ENCODE measurements around the gene RAB42.
"Not testable (repeated sequence)": the region's sequence is repeated elsewhere in the genome, so short reads cannot be mapped to it uniquely, and the experiment has no call there.

RAB42 gene

GRCh38 chr1:28566931-28567330 lies 25.1 kb upstream of the RAB42 start:
- FAIRE-seq = no peak
- TF ChIP-seq POLR2AphosphoS5 (IDR thresholded peaks at IDR 0.05; ENCODE audit: low read depth, low read length) (no peak), POLR2A (IDR thresholded peaks at IDR 0.05; ENCODE audit: low read depth, low read length) (no peak), PAX5 (IDR thresholded peaks at IDR 0.05; ENCODE audit: insufficient read depth, low read length, severe bottlenecking) (no peak), POU2F2 (IDR thresholded peaks at IDR 0.05; ENCODE audit: low read depth, low read length) (no peak), SPI1 (IDR thresholded peaks at IDR 0.05; ENCODE audit: low read depth, low read length) (no peak), TAF1 (IDR thresholded peaks at IDR 0.05; ENCODE audit: low read depth, low read length) (no peak)
- no peak for DNase-seq (ENCODE audit: insufficient read length, low spot score)

DNA sequence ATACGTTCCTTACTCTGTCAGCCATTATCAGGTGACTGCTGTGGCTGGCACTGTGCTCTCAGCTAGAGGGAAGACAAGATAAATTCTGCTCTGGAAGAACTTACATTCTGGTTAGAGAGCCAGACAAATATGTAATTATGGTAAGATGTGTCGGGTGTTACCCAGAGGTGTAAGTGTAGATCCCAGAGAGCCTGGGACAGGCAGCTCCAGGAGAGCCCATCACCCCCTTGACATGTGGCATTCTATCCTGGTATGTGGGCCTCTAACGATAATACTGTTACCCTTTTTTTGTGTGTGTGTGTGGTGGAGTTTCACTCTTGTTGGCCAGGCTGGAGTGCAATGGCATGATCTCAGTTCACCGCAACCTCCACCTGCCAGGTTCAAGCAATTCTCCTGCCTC lies 20.2 kb upstream of the RAB42 start:
- TF ChIP-seq SPI1 (IDR thresholded peaks at IDR 0.05; ENCODE audit: low read depth, low read length) (no peak), PAX5 (IDR thresholded peaks at IDR 0.05; ENCODE audit: insufficient read depth, low read length, severe bottlenecking) (no peak), POU2F2 (IDR thresholded peaks at IDR 0.05; ENCODE audit: low read depth, low read length) (no peak), POLR2AphosphoS5 (IDR thresholded peaks at IDR 0.05; ENCODE audit: low read depth, low read length) (no peak), POLR2A (IDR thresholded peaks at IDR 0.05; ENCODE audit: low read depth, low read length) (no peak), TAF1 (IDR thresholded peaks at IDR 0.05; ENCODE audit: low read depth, low read length) (no peak)
- DNase-seq (ENCODE audit: insufficient read length, low spot score) (no peak), FAIRE-seq (no peak)

DNA sequence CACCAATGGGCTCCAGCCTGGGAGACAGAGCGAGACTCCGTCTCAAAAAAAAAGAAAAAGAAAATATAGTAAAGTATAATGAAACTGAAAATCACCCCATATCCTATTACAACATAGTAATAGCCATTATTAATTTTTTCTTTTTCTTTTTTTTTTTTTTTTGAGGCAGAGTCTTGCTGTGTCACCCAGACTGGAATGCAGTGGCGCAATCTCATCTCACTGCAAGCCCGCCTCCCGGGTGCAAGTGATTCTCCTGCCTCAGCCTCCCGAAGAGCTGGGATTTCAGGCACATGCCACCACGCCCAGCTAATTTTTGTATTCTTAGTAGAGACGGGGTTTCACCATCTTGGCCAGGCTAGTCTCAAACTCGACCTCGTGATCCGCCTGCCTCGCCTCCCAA lies 19.2 kb upstream of the RAB42 start:
- not testable (repeated sequence) for FAIRE-seq; DNase-seq (ENCODE audit: insufficient read length, low spot score)

GRCh38 chr1:28573564-28573963 lies 18.5 kb upstream of the RAB42 start:
- TF ChIP-seq POLR2A (IDR thresholded peaks at IDR 0.05; ENCODE audit: low read depth, low read length) (no peak), SPI1 (IDR thresholded peaks at IDR 0.05; ENCODE audit: low read depth, low read length) (no peak), PAX5 (IDR thresholded peaks at IDR 0.05; ENCODE audit: insufficient read depth, low read length, severe bottlenecking) (no peak), POU2F2 (IDR thresholded peaks at IDR 0.05; ENCODE audit: low read depth, low read length) (no peak), TAF1 (IDR thresholded peaks at IDR 0.05; ENCODE audit: low read depth, low read length) (no peak)
- no peak for FAIRE-seq
- DNase-seq (ENCODE audit: insufficient read length, low spot score) = no peak

DNA sequence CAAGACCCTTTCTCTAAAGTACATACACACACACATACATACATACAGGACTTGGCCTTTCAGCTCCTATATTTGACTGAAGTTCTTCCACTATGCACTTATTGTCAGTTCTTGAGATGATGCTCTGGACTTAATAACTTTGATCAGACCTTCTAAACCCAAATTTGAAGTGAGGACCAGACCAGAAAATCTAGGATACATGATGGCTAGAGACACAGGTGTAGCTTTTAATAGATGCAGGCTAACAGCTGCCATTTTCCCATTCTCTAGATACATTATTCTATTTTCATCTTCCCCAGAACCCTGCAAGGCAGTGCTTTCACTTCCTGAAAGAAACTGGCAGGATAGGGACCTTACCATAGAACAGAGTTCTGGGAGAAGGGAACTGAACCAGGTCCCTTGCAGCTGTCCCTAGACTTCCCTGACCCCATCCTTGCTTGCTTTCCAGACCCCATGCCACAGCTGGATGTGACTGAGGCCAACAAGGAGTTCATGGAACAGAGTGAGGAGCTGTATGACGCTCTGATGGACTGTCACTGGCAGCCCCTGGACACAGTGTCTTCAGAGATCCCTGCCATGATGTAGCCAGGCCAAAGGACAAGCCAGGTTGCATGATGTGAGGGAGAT lies 14.9 kb upstream of the RAB42 start:
- DNase-seq (ENCODE audit: insufficient read length, low spot score) = no peak
- TF ChIP-seq SPI1 (IDR thresholded peaks at IDR 0.05; ENCODE audit: low read depth, low read length) (peak; percentile 50; the same call in 1 of the 2 replicates), POU2F2 (IDR thresholded peaks at IDR 0.05; ENCODE audit: low read depth, low read length) (peak; percentile 23; the same call in 1 of the 2 replicates), POLR2A (IDR thresholded peaks at IDR 0.05; ENCODE audit: low read depth, low read length) (peak; percentile 78), PAX5 (IDR thresholded peaks at IDR 0.05; ENCODE audit: insufficient read depth, low read length, severe bottlenecking) (no peak)
- no peak for FAIRE-seq

- TF ChIP-seq POLR2AphosphoS5 (IDR thresholded peaks at IDR 0.05; ENCODE audit: low read depth, low read length) (peak; percentile 48; the same call in 1 of the 2 replicates), TAF1 (IDR thresholded peaks at IDR 0.05; ENCODE audit: low read depth, low read length) (no peak), POLR2A (IDR thresholded peaks at IDR 0.05; ENCODE audit: low read depth, low read length) (no peak; the same call in 1 of the 2 replicates), SPI1 (IDR thresholded peaks at IDR 0.05; ENCODE audit: low read depth, low read length) (no peak), PAX5 (IDR thresholded peaks at IDR 0.05; ENCODE audit: insufficient read depth, low read length, severe bottlenecking) (no peak), POU2F2 (IDR thresholded peaks at IDR 0.05; ENCODE audit: low read depth, low read length) (peak; percentile 41; the same call in 1 of the 2 replicates)
- no peak for FAIRE-seq
- no peak for DNase-seq (ENCODE audit: insufficient read length, low spot score)
Observed at GRCh38 chr1:28577738-28578536, 14.1 kb upstream of the RAB42 start.

- TF ChIP-seq PAX5 (IDR thresholded peaks at IDR 0.05; ENCODE audit: insufficient read depth, low read length, severe bottlenecking) (no peak), POLR2AphosphoS5 (IDR thresholded peaks at IDR 0.05; ENCODE audit: low read depth, low read length) (no peak), SPI1 (IDR thresholded peaks at IDR 0.05; ENCODE audit: low read depth, low read length) (no peak), TAF1 (IDR thresholded peaks at IDR 0.05; ENCODE audit: low read depth, low read length) (no peak), POLR2A (IDR thresholded peaks at IDR 0.05; ENCODE audit: low read depth, low read length) (no peak), POU2F2 (IDR thresholded peaks at IDR 0.05; ENCODE audit: low read depth, low read length) (no peak)
- FAIRE-seq (no peak), DNase-seq (ENCODE audit: insufficient read length, low spot score) (no peak)
Observed at GRCh38 chr1:28578696-28579218, 13.3 kb upstream of the RAB42 start.

DNA sequence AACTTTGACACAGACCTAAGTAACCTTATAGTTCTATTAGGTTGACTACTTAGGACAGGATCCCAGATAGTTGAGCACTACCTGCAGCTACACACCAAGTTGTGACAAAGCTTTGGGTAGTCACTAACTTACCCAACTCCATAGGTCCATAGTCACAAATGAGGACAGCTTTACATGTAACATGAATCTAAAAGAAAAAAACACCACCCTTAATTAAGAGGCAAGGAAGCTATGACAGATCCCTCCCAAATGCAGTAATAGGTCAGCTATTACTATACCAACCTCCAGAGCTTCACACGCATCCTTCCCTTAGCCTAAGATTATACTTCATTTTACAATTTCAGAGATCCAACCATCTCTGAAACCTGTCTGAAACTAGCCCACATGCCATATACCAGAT lies 12.7 kb upstream of the RAB42 start:
- DNase-seq (ENCODE audit: insufficient read length, low spot score) (no peak), FAIRE-seq (no peak)
- no peak for TF ChIP-seq TAF1 (IDR thresholded peaks at IDR 0.05; ENCODE audit: low read depth, low read length)
- no peak for TF ChIP-seq PAX5 (IDR thresholded peaks at IDR 0.05; ENCODE audit: insufficient read depth, low read length, severe bottlenecking)

DNA sequence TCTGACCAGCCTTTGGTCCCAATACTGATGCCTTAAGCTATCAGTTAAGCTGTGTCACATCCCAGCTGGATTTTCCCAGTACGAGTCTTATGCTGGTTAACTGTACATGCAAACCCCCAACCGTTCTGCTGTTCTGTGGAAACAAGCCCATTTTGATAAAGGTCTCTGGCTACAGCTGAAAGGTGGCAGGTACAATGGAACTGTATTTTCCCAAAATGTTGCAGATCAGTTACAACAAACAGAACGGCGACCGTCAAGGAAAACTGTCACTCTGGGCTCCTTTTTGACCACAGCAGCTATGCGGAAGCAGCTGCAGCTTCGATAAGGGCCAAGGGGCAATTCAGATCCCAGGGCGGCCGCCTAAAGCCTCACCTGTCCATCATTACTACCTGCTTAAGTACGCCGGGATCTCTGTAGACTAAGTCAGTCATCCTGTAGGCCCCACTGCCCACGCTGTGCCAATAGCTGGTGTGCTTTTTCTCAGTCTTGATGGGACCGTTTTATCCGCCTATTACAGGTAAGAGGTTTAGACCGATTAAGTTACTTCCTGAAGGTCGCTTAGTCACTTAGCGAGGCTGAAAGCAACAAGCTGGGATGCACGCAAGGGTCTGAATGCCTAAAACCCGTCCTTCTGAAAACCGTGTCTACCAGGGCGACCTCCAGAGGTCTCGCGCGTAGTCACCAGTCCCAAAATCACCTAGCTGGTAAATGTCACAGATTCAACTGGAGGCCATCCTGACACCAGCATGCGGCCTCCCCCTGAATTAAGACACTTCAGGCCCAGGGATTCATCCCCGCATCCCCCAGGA lies 11.1 kb upstream of the RAB42 start:
- TF ChIP-seq POU2F2 (IDR thresholded peaks at IDR 0.05; ENCODE audit: low read depth, low read length) = no peak; the same call in 1 of the 2 replicates
- TF ChIP-seq POLR2AphosphoS5 (IDR thresholded peaks at IDR 0.05; ENCODE audit: low read depth, low read length) = no peak; the same call in none of the 2 replicates
- TF ChIP-seq PAX5 (IDR thresholded peaks at IDR 0.05; ENCODE audit: insufficient read depth, low read length, severe bottlenecking) = no peak
- no peak for TF ChIP-seq SPI1 (IDR thresholded peaks at IDR 0.05; ENCODE audit: low read depth, low read length)
- no peak for TF ChIP-seq POLR2A (IDR thresholded peaks at IDR 0.05; ENCODE audit: low read depth, low read length)
- no peak for TF ChIP-seq TAF1 (IDR thresholded peaks at IDR 0.05; ENCODE audit: low read depth, low read length)
- no peak for FAIRE-seq
- no peak for DNase-seq (ENCODE audit: insufficient read length, low spot score)

Data from GM12891 (cell line).